GM21529 (cell line): ENCODE results near the gene SFXN4.
"Not testable (repeated sequence)": the region's sequence is repeated elsewhere in the genome, so short reads cannot be mapped to it uniquely, and the experiment has no call there.

Source experiments
- ATAC-seq: cut with Tn5 transposase; IDR thresholded peaks from one replicate; pipeline ENCODE4 v1.9.1; 2021; ENCODE audit not compliant: unreplicated experiment

The SFXN4 gene

GRCh38 chr10:119113751-119114732 lies 51.5 kb downstream of the SFXN4 start:
- no peak for ATAC-seq

GRCh38 chr10:119112056-119112455 lies 53.5 kb downstream of the SFXN4 start:
- no peak for ATAC-seq

GRCh38 chr10:119107771-119108170 lies 57.7 kb downstream of the SFXN4 start:
- not testable (repeated sequence) for ATAC-seq

- not testable (repeated sequence) for ATAC-seq
Observed at GRCh38 chr10:119107106-119107505, 58.4 kb downstream of the SFXN4 start.

- not testable (repeated sequence) for ATAC-seq
Observed at GRCh38 chr10:119105899-119106298, 59.6 kb downstream of the SFXN4 start.

GRCh38 chr10:119105155-119105554 lies 60.4 kb downstream of the SFXN4 start:
- ATAC-seq, result no peak

- no peak for ATAC-seq
Observed at GRCh38 chr10:119104654-119105015, 60.9 kb downstream of the SFXN4 start.

GRCh38 chr10:119103903-119104653 lies 61.4 kb downstream of the SFXN4 start, which contains the start of gene DENND10:
Gene DENND10, plus strand, starts transcription at chr10:119104113. Its CDS starts 30 bp downstream, at chr10:119104143.
- peak; percentile 83 for ATAC-seq

GRCh38 chr10:119103241-119103902 lies 62.1 kb downstream of the SFXN4 start:
- ATAC-seq, result no peak

- no peak for ATAC-seq
Observed at GRCh38 chr10:119101366-119102098, 64.0 kb downstream of the SFXN4 start.

GRCh38 chr10:119100434-119101238 lies 64.9 kb downstream of the SFXN4 start:
- no peak for ATAC-seq

GRCh38 chr10:119098576-119098975 lies 66.9 kb downstream of the SFXN4 start:
- ATAC-seq, result no peak

- not testable (repeated sequence) for ATAC-seq
Observed at GRCh38 chr10:119096641-119097415, 68.7 kb downstream of the SFXN4 start.

GRCh38 chr10:119095640-119096039 lies 69.9 kb downstream of the SFXN4 start:
- ATAC-seq, result no peak

GRCh38 chr10:119090968-119091367 lies 74.5 kb downstream of the SFXN4 start:
- ATAC-seq, result peak; percentile 36
